Measurements from ENCODE around the gene PHF12.

DNA sequence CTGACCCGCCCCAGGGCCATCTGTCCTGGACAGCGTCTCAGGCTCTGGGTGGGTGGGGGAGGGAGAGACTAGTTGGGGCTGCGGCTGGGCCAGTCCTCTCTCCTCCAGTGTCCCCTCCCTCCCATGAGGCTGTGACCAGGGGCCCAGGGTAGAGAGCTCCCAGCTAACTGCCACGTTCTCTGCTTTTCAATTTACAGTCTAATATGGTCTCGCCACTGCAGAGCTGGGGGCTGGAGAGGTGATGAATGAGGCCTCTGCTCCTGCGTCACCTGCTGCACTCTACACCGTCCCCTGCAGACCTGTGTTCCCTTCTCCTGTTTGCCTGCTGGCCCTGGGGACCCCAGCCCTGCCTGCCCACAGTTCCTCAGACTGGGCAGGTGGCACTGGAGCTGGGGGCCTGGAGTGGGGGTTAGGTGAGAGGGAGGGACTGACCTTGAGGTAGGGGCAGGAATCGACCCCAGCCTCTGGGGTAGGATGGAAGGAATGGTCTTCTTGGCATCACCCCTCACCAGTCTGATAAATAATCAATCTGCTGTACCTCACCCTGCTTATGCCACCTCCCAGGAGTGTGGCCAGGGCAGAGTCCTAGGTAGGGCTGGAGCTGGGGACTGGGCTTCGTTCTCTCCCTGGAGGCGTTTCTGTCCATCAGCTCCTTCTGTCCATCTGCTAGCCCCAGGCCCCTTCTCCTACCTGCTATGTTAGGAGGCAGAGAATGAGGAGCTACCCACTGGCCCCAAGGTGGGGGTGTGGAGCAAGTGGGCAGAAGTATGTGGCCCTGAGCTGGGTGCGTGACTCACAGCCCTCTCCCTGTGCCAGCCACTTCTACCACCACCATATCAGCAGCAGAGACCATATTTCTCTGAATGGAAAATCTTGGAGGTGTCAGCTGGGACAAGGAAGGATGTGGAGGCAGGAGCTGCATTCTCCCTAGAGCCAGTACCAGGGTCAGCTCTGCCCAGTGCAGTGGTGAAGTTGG is 41.6 kb upstream of the PHF12 start:
- TF ChIP-seq, protein P1, sequence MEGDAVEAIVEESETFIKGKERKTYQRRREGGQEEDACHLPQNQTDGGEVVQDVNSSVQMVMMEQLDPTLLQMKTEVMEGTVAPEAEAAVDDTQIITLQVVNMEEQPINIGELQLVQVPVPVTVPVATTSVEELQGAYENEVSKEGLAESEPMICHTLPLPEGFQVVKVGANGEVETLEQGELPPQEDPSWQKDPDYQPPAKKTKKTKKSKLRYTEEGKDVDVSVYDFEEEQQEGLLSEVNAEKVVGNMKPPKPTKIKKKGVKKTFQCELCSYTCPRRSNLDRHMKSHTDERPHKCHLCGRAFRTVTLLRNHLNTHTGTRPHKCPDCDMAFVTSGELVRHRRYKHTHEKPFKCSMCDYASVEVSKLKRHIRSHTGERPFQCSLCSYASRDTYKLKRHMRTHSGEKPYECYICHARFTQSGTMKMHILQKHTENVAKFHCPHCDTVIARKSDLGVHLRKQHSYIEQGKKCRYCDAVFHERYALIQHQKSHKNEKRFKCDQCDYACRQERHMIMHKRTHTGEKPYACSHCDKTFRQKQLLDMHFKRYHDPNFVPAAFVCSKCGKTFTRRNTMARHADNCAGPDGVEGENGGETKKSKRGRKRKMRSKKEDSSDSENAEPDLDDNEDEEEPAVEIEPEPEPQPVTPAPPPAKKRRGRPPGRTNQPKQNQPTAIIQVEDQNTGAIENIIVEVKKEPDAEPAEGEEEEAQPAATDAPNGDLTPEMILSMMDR (IDR thresholded peaks at IDR 0.05) = no peak
- TF ChIP-seq POLR2A (IDR thresholded peaks at IDR 0.05) = no peak

All from Peyer's patch (tissue), 4 donors.